Stimulated activated CD4-positive, alpha-beta T cell treated with anti-CD3 and anti-CD28 coated beads, Interleukin-2, amount 100 ng/mL, for 24 hours (primary cell): ENCODE data around the gene SETD2.

Experiments
- DNase-seq, 2 donors: peaks; one replicate each; pipeline ENCODE4 v3.0.0-alpha.2; 2020

SETD2 gene

DNA sequence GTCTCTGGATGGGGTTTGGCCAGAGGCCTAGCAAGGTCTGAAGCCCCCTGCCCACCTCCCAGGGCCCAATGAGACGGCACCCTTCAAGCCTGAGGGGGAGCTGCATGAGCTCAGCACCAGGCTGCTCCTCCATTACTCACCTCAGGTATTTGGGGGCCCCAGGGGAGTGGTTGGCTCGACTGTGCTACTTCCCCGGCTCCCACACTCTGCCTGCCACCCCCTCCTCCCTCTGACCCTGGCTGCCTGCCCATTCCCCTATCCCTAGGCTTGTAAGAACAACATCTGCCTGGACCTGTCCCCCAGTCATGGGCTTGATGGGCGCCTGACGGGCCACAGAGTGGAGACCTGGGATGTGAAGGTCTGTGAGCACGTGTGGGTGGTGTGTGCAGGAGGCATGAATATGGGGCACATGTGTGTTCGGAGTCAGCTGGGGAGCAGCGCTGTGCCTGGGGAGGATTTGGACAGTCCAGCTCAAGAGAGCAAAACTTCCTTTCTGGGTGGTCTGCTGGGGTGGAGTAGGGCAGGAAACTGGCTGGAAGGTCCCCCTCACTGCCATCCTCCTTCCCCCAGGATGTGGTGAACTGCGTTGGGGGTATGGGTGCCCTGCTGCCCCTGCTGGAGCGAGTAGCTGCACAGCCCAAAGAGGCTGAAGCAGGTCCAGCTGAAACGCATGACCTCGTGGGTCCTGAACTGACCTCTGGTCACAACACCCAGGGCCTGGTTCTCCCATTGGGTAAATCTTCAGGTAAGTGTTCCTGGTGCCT is 167.0 kb downstream of the SETD2 start:
- DNase-seq, result no peak

DNA sequence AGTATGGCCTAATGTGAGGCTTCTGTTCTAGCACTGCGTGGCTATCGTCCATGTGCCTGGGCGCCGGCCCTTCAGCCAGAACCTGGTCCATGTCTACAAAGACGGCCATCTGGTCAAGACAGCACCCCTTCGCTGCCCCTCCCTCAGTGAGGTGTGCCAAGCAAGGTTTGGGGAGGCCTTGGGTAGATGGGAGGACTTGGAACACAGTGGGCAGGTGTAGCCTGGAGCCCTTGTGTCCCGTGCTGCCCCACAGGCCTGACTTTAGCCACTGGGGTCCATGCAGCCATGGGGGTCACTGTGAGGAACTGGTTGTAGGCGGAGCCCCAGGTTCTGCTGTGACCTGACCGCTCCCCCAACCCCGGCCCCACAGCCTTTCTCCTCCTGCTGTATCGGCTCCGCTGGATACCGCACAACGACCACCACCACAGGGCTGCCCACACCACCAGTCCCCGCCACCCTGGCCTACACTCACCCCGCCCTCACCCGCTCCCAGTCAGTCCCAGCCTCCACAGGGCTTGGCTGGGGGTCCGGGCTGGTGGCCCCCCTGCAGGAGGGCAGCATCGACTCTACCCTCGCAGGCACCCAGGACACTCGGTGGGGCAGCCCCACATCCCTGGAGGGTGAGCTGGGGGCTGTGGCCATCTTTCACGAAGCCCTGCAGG is 167.9 kb downstream of the SETD2 start:
- no peak for DNase-seq

DNA sequence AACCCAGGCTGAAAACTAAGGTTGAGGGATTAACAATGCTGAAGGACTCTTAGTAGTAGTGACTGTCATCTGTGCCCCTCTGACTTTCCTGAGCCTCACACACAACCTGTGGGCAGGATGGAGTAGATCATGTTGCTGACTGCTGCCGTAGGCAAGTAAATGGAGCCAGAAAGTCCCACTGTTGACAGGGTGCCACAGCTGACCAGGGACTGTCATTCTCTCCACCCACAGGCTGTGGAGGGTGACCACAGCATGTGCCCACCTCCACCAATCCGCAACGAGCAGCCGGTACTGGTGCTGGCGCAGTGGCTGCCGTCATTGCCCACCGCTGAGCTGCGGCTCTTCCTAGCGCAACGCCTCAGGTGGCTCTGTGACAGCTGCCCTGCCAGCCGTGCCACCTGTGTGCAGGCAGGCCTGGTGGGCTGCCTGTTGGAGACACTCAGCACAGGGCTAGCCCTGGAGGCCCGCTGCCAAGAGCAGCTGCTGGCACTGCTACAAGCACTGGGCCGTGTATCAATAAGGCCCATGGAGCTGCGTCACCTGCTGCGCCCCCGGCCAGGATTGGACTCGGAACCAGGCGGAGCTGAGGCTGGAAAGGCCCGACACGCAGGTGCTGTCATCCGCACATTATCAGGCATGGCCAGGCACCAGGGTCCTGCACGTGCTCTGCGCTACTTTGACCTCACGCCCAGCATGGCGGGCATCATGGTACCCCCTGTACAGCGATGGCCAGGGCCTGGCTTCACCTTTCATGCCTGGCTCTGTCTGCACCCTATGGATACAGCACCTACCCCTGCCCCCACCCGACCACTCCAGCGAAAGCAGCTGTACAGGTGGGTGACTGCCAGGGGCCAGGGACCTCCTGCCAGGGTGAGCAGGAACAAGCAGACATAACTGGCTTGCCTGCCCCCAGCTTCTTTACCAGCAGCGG is 168.8 kb downstream of the SETD2 start:
- DNase-seq, result no peak

DNA sequence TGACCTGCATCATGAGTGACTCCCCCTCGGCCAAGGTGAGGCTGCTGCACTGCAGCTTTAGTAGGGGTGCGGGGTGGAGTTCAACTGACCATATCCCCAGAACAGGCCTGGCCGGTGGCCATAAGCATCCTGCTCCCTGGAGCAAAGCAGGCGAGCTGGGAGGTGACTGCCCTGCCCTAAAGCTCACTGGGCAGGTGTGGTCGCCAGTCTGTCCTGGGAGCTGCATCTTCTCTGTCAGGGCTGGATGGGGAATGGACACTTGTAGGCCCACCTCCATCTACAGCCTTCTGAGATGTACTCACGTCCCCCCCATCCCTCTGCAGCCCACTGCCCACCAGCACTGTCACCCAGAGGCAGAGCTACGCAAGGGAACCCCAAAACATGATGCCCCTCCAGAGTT is 169.9 kb downstream of the SETD2 start:
- no peak for DNase-seq

DNA sequence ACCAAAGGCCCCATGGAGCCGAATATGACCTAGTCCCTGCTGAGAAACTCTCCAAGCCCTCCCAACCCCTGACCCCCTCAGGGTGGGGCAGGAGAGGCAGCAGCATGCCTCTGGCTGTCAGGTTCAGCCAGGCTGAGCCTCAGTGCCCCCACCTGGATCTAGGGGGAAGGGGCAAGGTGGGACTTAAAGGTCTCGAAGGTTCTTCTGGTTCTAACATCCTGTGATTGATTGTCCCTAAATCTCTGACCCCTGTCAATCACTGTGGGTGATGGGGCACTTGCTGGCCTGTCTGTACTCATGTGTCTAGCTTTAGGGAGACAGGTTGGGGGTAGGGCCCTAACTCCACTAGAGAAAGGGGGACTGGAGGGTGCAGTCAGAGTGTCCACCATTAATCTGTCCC is 170.6 kb downstream of the SETD2 start:
- DNase-seq, result no peak

DNA sequence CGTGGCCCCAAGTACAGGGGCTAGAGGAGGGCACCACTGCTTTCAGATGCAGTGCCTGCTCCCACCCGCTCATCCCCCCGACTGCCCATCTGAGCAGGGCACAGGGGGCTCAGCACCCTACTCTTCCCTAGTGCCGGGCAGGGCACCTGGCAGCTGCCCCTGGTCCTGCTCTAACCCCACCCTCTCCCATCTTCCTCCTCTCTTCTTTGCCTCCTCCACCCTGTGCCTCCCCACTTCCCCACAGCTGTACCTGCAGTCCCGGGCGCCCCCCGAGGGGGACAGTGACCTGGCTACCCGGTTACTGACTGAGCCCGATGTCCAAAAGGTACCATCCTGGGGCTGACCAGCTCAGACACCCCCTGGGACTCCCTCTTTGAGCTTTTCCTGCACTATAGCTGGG is 171.7 kb downstream of the SETD2 start:
- DNase-seq, result no peak

DNA sequence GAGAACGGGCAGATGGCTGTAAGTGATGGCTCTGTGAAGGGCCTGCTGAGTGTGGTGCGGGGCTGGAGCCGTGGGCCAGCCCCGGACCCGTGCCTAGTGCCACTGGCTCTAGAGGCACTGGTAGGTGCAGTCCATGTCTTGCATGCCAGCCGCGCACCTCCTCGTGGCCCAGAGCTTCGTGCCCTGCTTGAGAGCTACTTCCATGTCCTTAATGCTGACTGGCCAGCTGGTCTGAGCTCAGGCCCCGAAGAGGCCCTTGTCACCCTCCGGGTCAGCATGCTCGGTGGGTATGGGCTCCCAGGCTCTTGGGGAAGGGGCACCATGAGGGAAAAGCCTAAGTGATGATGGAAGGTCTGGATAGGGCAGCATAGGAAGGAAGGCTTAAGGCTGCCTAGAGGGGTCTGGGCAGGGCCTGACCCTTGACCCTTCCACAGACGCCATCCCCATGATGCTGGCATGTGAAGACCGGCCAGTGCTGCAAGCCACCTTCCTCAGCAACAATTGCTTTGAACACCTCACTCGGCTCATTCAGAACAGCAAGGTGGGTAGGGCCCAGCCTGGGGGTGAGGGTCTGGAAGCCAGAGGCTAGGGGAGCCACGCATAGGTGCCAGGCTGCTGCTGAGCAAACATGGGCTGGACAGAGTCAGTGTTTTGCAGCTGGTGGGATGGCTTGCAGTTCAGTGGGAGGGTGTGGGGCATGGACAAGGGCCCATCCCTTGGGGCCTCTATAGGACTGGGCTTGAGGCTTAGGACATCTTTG is 172.3 kb downstream of the SETD2 start:
- DNase-seq, result no peak

DNA sequence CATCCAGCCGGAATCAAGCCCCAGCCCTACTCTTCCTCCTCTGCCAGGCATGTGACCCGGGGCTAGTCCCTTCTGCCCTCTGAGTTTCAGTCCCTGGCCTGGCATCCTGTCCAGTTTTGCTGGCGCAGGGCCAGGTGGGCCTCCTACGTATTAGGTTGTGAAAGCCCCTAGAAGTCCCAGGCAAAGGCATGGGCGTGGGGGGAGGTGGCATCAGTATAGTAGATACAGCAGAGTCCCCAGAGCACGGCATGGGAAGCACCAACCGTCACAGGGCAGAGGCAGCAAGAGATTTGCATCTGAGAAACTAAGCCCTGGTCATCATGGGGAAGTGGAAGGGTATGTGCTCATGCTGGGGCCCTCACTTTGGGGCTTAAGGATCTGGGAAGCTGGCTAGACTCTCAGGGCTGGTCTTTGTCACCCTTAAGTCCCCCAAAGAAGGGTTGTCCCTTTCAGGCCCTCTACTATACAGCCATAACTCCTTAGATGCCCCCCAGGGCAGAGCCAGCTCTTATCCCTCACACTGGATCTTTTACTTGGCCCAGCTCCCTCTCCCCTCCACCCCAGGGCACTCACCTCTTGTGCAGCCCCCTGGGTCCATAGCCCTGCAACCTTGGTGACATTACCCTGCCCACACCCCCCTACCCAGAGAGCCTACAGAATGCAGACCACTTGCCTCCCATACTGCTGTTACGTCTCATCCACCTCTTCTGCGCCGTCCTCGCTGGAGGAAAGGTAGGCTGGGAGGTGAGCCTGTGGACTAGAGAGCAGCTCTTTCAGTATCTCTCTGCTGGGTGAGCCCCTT is 173.1 kb downstream of the SETD2 start:
- no peak for DNase-seq

DNA sequence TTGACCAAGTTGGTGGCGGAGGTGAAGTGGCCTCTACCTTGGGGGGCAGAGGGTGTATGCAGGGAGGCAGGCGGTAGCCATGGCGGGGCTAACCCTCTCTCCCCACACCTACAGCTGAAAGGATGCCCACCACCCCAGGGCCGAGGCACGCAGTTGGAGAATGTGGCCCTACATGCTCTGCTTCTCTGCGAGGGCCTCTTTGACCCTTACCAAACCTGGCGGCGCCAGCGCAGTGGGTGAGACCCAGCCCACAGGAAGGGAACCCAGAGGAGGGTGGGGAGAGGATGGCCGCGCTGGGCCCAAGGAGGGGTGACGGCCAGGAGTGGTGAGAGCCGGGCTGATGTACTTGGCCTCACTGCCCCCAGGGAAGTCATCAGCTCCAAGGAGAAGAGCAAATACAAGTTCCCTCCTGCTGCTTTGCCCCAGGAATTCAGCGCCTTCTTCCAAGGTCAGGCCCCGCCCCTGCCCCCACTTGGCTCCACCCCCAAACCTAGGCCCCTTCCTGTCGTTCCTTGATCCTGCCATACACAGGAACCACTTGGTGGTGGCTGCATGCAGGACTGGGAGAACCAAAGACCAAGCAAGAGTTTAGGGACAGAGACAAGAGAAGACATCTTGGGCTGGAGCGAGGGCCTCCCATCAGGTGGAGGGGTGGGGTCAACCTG is 174.6 kb downstream of the SETD2 start:
- no peak for DNase-seq

DNA sequence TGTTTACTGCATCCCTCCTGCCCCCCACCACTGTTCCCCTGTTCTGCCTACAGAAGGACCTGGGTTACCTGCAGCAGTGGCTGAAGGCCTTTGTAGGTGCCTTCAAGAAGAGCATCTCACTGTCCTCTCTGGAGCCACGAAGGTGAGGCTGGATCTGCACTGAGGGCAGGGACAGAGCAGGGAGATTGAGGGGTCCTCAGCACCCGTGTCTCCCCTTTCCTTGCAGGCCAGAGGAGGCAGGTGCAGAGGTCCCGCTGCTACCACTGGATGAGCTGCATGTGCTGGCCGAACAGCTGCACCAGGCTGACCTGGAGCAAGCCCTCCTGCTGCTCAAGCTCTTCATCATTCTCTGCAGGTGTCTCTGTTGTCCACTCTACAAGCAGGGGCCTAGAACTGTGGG is 175.3 kb downstream of the SETD2 start:
- no peak for DNase-seq

DNA sequence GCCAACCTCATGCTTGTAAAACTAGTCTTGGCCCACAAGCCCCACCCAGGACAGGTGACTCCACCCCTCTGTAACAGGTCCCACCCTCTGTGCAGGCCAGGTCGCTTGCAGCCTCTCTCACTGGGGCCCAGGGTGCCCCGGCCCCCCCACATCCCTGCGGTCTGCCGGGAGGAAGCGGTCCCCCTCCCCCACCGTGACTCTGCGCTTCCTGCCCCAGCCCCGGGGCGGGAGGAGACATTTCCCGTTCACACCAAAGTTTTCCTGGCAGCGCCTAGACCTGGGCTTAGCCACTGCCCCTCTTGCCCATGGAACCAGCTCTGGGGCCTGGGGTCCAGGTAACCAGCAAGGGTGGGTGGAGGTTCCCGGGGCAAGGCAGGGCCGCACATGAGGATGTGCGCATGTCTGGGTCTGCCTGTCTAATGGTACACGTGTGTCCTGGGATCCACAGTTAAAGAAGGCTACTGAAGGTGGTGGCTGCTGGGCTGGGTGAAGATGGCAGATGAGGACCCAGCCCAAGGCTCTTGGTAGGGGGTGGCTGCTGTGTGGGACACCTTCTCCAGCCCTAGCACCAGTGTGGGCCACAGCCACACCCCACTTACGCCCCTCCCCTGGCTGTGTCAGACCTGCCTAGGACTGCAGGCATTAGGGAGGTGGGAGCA is 176.0 kb downstream of the SETD2 start:
- DNase-seq, result peak; percentile 85 to 88

DNA sequence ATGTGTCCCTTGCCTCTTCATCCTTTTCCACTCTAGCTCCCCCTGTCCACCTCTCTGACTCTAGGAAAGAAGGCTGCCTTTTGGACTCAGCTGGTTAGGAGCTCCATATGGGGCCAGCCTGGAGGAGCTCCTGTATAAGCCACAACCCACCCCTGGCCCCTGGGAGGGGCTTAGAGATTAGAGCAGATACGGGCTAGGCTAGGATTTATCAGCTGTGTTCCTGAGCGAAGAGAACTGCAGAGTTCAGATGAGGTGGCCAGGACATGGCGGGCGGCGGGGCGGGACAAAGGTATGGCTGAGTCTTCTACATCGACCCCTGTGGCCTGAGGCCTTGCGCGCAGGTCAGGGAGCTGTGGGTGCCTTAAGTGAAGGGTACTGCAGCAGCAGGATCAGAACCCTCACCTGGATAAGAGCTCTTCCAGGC is 176.6 kb downstream of the SETD2 start:
- peak in 1 of 2 donors; percentile 41 for DNase-seq

DNA sequence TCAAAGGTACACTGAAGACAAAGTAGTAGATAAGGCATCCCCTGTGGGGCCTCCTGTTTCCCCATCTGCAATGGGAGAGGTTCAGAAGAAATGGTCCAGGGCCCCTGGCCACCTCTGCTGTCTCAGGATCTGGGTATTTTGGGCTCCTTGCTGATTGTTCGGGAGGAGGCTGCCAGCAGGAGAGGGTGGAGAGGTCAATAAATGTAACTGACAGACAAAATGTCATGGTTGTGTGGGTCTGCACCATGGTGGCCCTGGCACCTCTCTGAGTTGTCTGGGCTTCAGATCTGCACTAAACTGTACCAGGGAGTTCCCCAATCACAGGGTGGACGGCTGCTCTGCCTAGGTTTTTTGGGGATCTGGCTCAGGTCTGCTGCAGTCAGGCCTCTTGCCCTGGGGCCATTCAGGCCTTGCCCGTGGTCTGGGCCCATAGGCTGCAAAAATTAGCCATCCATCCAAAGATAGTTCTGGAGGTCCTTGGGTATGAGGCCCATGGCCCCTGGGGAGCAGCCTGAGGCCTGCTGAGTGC is 177.1 kb downstream of the SETD2 start:
- DNase-seq, result no peak

DNA sequence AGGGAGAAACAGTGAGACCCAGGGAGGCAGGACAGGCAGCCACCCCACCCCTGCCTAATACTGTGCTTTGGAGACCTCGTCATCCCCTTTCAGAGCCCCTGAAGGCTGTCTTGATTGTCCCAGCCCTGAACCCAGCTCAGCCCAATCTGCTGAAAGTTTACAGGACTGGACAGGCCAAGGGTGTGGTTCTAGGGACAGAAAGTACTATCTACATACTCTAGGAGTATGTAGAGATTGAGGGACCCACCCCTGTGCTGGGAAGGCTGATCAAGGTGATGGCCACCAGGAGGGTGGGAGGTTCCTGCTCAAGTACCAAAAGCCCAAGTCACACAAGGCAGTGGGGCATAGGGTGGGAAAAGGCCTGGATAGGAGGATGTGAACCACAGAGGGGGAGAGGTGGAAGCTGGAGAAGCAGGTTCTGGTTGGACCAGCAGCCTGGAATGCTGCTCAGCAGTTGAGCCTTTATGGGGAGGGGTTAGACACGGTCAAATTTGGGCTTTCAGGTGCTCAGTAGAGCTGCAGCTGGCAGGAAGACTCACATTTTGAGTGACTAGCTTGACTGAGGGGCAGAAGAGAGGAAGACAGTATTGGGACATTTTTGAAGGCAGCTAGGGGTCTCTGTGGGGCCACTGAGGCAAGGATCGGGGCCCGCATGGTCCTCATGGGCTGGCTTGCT is 177.7 kb downstream of the SETD2 start:
- no peak for DNase-seq

DNA sequence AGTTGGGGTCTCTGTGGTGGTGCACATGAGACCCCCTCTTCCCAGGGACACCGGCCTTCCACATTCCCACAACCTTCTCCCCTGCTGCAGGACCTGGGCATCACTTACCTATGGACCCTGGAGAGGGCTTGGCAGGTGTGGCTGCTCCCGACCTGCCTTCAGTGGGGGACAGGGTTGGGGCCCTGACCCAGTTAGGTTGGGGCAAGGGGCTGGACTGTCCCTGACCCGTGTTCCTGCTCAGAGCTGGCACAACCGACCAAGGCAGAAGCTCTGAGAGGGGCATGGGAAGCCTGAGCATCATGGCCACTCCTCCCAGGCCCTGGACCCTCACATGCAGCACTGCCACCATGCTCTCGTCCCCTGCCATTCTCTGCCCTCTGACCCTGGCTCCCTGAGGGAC is 178.3 kb downstream of the SETD2 start:
- DNase-seq, result no peak

DNA sequence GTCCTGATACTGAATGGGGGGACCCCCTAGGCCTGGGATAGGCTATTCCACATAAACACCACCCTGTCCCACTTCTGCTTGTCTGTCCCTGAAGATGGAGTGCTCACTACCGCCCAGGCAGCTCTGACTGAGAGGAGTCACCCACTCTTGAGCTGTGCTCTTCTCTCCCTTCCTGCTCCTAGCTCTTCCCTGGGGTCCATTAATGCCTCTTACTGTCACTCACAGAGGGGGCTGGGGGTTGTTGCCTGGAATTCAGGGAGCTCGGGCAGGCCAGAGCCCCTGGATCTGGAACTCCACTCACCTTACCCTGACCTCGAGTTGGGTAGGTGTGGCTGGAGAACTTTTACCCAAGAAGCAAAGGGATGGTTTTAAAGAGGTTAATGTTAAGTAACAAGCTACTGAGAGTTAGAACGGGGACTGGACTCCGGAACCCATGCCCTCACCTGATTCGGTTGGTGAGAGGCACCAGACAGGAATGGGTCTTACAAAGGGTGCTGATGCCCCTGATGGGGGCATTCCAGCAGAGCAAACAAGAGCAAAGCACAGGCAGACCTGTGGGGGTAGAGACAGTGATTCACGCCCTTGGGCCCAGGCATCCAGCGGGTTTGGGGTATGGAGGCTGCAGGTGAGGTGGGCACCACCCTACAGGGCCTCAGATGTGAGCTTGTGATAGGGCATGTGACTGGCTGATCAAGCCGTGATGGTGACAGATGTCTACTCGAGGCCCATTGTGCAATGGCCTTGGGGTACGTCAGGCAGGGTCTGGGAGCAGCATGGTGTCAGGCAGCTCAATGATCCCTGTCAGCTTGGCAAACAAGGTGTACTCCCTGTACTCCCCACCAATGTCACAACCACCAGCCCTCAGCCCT is 179.1 kb downstream of the SETD2 start:
- DNase-seq, result no peak

DNA sequence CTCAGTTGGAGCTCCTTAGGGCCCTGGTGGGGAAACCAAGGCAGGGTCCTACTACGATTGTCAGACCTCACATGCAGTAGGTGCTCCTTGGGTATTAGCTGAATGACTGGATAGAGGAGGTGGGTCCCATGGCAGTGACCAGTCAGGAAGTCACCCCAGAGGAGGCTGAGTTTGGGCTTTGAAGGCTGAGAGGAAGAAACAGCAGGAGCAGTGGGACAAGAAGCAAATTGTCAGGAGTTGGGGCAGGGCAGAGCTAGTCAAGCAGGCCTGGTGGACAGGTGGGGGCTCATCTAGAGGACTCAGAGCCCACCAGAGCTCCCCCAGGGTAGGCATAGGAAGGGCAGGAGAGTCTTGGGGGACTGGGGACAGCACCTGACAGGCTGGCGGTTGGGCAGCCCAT is 181.4 kb downstream of the SETD2 start:
- DNase-seq, result no peak

DNA sequence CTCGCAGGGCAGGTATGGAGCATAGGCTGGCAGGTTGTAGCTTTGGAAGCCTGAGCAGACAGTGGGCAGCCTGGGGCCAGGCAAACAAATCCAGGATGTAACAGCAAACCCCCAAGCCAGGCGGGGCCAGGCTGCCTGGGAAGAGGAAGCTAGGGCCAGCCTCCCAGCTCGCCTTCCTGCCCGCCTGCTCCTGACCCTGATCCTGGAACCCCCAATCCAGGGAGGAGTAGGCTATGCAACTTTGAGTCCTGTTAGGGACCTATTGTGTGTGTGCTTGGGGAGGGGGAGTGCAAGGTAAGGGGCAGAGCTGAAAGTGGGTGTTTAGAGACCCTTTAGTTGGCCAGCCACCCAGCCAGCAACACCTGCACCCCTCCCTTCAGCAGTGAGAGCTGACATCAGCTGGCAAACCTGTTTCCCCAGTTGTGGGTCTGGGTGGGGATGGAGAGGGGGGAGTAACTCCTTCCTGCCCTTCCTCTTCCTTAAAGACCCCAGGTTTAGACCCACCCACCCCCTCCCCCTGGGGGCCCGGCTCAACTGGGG is 181.9 kb downstream of the SETD2 start:
- DNase-seq, result no peak
